Fibroblast of skin of right biceps (primary cell): ENCODE data around the gene FGA.

Experiments
- DNase-seq: peaks from one replicate; pipeline ENCODE4 v3.0.0-alpha.2; 2013

Gene FGA

GRCh38 chr4:154577324-154577723, 13.2 kb downstream of the FGA start:
- no peak for DNase-seq

GRCh38 chr4:154574311-154574710, 16.2 kb downstream of the FGA start:
- no peak for DNase-seq

DNA sequence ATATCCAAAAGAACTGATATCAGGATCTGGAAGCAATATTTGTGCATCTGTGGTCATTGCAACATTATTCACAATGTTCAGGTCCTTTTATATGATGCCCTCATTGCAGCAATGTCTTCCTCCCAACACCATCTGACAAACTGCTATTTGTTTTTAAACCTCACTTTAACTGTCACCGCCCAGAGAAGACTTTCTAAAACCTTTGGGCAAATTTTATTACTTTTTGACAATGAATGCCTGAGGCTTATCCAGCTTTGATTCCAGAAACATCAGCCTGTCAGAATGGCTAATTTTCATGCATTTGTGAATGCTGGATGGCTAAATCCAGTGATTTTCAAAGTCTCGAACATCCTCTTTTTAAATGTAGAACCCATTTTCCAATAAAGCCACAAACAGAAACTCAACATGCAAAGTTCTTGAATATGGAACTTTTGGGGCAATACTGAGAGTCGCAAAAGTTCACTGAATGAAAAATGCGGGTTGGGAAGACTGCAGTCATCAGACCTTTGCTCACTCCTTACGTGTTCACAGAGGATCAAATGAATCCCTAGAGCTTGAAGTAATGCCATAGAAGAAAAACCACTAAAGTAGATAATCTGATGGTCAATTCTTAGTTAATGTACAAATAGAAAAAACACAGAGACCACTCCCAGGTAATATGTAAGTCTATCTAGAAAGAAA, 17.2 kb downstream of the FGA start:
- DNase-seq: no peak

DNA sequence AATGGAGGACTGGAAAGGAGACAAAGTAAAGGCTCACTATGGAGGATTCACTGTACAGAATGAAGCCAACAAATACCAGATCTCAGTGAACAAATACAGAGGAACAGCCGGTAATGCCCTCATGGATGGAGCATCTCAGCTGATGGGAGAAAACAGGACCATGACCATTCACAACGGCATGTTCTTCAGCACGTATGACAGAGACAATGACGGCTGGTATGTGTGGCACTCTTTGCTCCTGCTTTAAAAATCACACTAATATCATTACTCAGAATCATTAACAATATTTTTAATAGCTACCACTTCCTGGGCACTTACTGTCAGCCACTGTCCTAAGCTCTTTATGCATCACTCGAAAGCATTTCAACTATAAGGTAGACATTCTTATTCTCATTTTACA, 21.0 kb downstream of the FGA start:
- DNase-seq: no peak

GRCh38 chr4:154569028-154569427, 21.5 kb downstream of the FGA start:
- no peak for DNase-seq

DNA sequence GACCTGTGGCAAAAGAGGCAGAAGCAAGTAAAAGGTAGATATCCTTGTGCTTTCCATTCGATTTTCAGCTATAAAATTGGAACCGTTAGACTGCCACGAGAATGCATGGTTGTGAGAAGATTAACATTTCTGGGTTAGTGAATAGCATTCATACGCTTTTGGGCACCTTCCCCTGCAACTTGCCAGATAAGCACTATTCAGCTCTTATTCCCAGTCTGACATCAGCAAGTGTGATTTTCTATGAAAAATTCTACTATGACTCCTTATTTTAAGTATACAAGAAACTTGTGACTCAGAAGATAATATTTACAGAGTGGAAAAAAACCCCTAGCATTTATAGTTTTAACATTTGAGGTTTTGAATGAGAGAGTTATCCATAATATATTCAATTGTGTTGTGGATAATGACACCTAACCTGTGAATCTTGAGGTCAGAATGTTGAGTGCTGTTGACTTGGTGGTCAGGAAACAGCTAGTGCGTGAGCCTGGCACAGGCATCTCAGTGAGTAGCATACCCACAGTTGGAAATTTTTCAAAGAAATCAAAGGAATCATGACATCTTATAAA, 23.8 kb downstream of the FGA start:
- DNase-seq: peak; percentile 4

DNA sequence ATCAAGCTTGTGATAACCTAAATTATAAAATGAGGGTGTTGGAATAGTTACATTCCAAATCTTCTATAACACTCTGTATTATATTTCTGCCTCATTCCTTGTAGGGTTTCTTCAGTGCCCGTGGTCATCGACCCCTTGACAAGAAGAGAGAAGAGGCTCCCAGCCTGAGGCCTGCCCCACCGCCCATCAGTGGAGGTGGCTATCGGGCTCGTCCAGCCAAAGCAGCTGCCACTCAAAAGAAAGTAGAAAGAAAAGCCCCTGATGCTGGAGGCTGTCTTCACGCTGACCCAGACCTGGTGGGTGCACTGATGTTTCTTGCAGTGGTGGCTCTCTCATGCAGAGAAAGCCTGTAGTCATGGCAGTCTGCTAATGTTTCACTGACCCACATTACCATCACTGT, 24.8 kb downstream of the FGA start:
- no peak for DNase-seq

DNA sequence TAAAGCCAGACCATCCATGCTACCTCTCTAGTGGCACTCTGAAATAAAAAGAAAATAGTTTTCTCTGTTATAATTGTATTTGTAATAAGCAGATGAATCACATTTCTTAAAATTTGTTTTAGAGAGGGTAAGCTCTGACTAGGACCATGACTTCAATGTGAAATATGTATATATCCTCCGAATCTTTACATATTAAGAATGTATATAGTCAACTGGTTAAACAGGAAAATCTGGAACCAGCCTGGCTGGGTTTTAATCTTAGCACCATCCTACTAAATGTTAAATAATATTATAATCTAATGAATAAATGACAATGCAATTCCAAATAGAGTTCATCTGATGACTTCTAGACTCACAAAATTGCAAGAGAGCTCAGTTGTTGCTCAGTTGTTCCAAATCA, 26.2 kb downstream of the FGA start:
- DNase-seq: no peak

GRCh38 chr4:154562697-154563254, 27.8 kb downstream of the FGA start, which contains the start of gene FGB:
Gene FGB (plus strand): TSS chr4:154563011. CDS start chr4:154563019, 8 bp downstream.
- DNase-seq: no peak

DNA sequence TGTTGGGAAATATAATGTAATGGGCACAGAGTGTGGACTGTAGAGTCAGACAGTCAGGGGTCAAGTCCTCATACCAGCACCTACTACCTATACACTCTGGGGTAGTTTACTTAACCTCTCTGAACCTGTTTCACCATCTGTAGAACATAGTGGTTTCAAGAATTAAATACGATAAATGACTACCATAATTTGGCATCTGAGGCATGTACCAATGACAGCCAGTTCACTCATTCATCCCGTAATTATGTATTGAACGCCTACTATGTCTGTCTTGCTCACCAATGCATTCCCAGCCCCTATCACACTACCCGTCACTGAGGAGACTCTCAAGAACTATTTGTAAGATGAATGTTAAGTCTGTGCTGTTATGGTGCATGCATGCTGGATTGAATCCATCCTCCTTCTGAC, 29.7 kb downstream of the FGA start:
- DNase-seq: peak; percentile 76

DNA sequence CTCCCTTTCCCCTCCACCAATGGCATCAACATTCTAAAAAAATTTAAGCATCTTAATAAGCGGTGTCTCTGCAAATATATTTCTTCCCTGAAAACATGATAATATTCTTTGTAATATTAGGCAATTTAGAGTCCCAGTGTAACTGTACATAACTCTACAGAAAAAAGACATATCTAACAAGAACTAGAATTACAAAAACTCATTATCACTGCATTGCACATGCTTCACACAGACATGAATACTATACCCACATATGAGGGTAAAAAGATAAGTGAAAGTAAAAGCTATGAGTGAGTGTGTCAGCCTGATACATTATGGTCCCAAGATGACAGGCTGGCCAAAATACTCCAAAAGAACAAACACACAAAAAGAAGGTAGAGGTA, 30.1 kb downstream of the FGA start:
- DNase-seq: no peak

- peak; percentile 54 for DNase-seq
These were observed 30.8 kb downstream of the FGA start for GRCh38 chr4:154559494-154560418.

DNA sequence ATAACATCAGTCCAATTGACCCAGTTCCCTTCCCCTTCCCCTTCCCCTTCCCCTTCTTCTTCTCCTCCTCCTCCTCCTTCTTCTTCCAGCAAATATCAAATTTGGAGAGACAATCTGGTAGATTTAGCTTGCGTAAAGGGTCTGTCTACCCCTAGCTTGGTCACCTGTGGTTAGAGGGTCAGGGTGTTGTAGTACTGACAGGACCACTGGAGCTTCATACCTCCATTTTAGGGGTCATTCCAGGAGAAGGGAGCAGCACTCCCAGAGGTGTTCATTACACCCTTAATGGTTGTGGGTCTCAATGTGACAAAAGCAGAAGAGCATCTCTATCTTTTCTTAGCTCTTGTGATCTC, 31.4 kb downstream of the FGA start:
- no peak for DNase-seq

- DNase-seq: peak; percentile 77
These were observed 38.5 kb downstream of the FGA start for GRCh38 chr4:154551872-154552686.

GRCh38 chr4:154549894-154550790, 40.4 kb downstream of the FGA start, which contains the start of gene PLRG1:
Gene PLRG1 (minus strand): TSS chr4:154550400. CDS start chr4:154550308, 92 bp downstream.
- DNase-seq: peak; percentile 93

- no peak for DNase-seq
These were observed 44.9 kb downstream of the FGA start for GRCh38 chr4:154545689-154546088.

- DNase-seq: no peak
These were observed 48.2 kb downstream of the FGA start for GRCh38 chr4:154542271-154542879.
